GM23338 (cell line): ENCODE data around the gene STRN3. TPM values are rescaled to one million over a fixed set of nuclear protein-coding genes. Genes with fewer than 3 reads are reported as not detected.

Experiments used
- ATAC-seq: fragments of 200-7000 bp; cut with Tn5 transposase; 3 replicates; pipeline ENCODE4 v1.9.1; 2020
- DNase-seq: peaks from one replicate; pipeline ENCODE4 v3.0.0-alpha.2; 2015; ENCODE audit warnings: low spot score
- H2AFZ ChIP-seq: fragments of 200-600 bp; sonication (generic); 2 replicates; pipeline ENCODE4 v1.8.0; 2016; ENCODE audit warnings: antibody characterized with exemption, mild to moderate bottlenecking, moderate library complexity
- H3F3A ChIP-seq: fragments of 200-600 bp; sonication (generic); replicated peaks from 2 replicates; pipeline ENCODE4 v1.8.0; 2017; ENCODE audit warnings: antibody characterized with exemption, mixed run types, low read depth
- H3K27ac ChIP-seq: fragments of 200-600 bp; sonication (generic); 2 replicates; pipeline ENCODE4 v1.6.1; 2016; ENCODE audit warnings: low read depth
- H3K27me3 ChIP-seq: fragments of 200-600 bp; sonication (generic); 2 replicates; pipeline ENCODE4 v1.8.0; 2016; ENCODE audit warnings: mild to moderate bottlenecking, mixed run types, moderate library complexity; ENCODE audit not compliant: insufficient read depth
- H3K36me3 ChIP-seq: fragments of 200-600 bp; sonication (generic); 2 replicates; pipeline ENCODE4 v1.8.0; 2016; ENCODE audit warnings: mild to moderate bottlenecking; ENCODE audit not compliant: insufficient read depth
- H3K4me1 ChIP-seq: fragments of 200-600 bp; sonication (generic); 2 replicates; pipeline ENCODE4 v1.8.0; 2016; ENCODE audit warnings: mild to moderate bottlenecking, moderate library complexity; ENCODE audit not compliant: insufficient read depth
- H3K4me2 ChIP-seq: fragments of 200-600 bp; sonication (generic); 2 replicates; pipeline ENCODE4 v1.7.1; 2017; ENCODE audit warnings: mixed run types
- H3K4me3 ChIP-seq: fragments of 200-600 bp; sonication (generic); 2 replicates; pipeline ENCODE4 v1.6.1; 2016; ENCODE audit warnings: mixed run types
- H3K79me2 ChIP-seq: fragments of 200-600 bp; sonication (generic); replicated peaks from 2 replicates; pipeline ENCODE4 v1.8.0; 2017; ENCODE audit warnings: mild to moderate bottlenecking; ENCODE audit not compliant: insufficient read depth
- H3K9me2 ChIP-seq: fragments of 200-600 bp; sonication (generic); 2 replicates; pipeline ENCODE4 v1.8.0; 2017; ENCODE audit not compliant: insufficient read depth
- H4K20me1 ChIP-seq: fragments of 200-600 bp; sonication (generic); replicated peaks from 2 replicates; pipeline ENCODE4 v1.8.0; 2017; ENCODE audit warnings: mild to moderate bottlenecking; ENCODE audit not compliant: insufficient read depth
- H3K27ac Mint-ChIP-seq: 2 replicates; pipeline ENCODE4 v1.8.0; 2020; ENCODE audit warnings: inconsistent platforms, mild to moderate bottlenecking, moderate library complexity, mixed read lengths
- H3K27me3 Mint-ChIP-seq: 3 replicates; pipeline ENCODE4 v1.8.0; 2022; ENCODE audit warnings: low read depth, mild to moderate bottlenecking, moderate library complexity, mixed read lengths, inconsistent platforms; ENCODE audit not compliant: insufficient read depth, poor library complexity
- H3K36me3 Mint-ChIP-seq: 3 replicates; pipeline ENCODE4 v1.8.0; 2021; ENCODE audit warnings: low read depth, mild to moderate bottlenecking, inconsistent platforms, moderate library complexity, mixed read lengths
- H3K4me1 Mint-ChIP-seq: 3 replicates; pipeline ENCODE4 v1.8.0; 2020; ENCODE audit warnings: mild to moderate bottlenecking, inconsistent platforms, mixed read lengths
- H3K4me3 Mint-ChIP-seq: 3 replicates; pipeline ENCODE4 v1.8.0; 2021; ENCODE audit warnings: moderate library complexity, mild to moderate bottlenecking, inconsistent platforms, mixed read lengths
- H3K9me3 Mint-ChIP-seq: 3 replicates; pipeline ENCODE4 v1.8.0; 2020; ENCODE audit warnings: moderate library complexity, mild to moderate bottlenecking, inconsistent platforms, mixed read lengths
- EZH2phosphoT487 ChIP-seq: fragments of 200-600 bp; sonication (generic); IDR thresholded peaks from one replicate; pipeline ENCODE4 v1.8.1; 2018; ENCODE audit warnings: antibody characterized with exemption; ENCODE audit not compliant: unreplicated experiment
- JUNB ChIP-seq: IDR thresholded peaks from one replicate; pipeline ENCODE4 v1.6.1; 2016; ENCODE audit warnings: antibody characterized with exemption; ENCODE audit not compliant: unreplicated experiment
- STAT1 ChIP-seq: IDR thresholded peaks from one replicate; pipeline ENCODE4 v1.6.1; 2016; ENCODE audit warnings: antibody characterized with exemption; ENCODE audit not compliant: unreplicated experiment
- ZNF114 ChIP-seq: fragments of 250-450 bp; sonication (Bioruptor Pico); IDR thresholded peaks from 2 replicates; pipeline ENCODE4 v1.5.0; 2020; ENCODE audit warnings: mild to moderate bottlenecking, moderate library complexity
- ZNF331 ChIP-seq: fragments of 250-450 bp; sonication (Bioruptor Pico); IDR thresholded peaks from 2 replicates; pipeline ENCODE4 v1.5.0; 2020; ENCODE audit warnings: low read depth, mild to moderate bottlenecking, moderate library complexity
- polyA plus RNA-seq: library from polyadenylated mRNA; unstranded; fragments of >200 nt; fragmentation: Nextera tagmentation; extraction: Ambion mirVana; gene quantifications from 2 replicates; pipeline ENCODE4 v1.2.1, GENCODE V29; 2016
- total RNA-seq: library from RNA; depleted of rRNA; stranded (reverse); fragments of >200 nt; shearing (Covaris generic); gene quantifications from 2 replicates; pipeline ENCODE4 v1.2.3, GENCODE V29; 2014
- TF ChIP-seq, protein P1 (sequence below), 2 experiments: fragments of 200-600 bp in 1 of 2; sonication (generic) in 1 of 2; conservative IDR thresholded peaks; 2 replicates each; pipeline versions ENCODE4 v1.5.1 to v1.6.1; 2016 to 2017; ENCODE audit warnings: antibody characterized with exemption in 2 of 2, low read depth in 2 of 2, mild to moderate bottlenecking in 2 of 2, moderate library complexity in 1 of 2
- TF ChIP-seq, protein P2 (sequence below): IDR thresholded peaks from 2 replicates; pipeline ENCODE4 v1.6.1; 2016; ENCODE audit warnings: antibody characterized with exemption
- TF ChIP-seq, protein P3 (sequence below): IDR thresholded peaks from one replicate; pipeline ENCODE4 v1.6.1; 2018; ENCODE audit warnings: antibody characterized with exemption; ENCODE audit not compliant: unreplicated experiment

Gene STRN3
- total and polyA plus RNA-seq, 2 experiments from 2014 or later, result 35.0 to 40.6 TPM

- Histone ChIP-seq H3K4me1 (no peaks in the 10 kb centered on the region), H2AFZ (no peak overlapping the region), H3K79me2 (no peaks in the 10 kb centered on the region), H3K4me3 (no peak overlapping the region), H3K4me2 (no peak overlapping the region), H3K9me2 (no peaks in the 10 kb centered on the region), H3F3A (no peaks in the 10 kb centered on the region), H3K36me3 (0 out of 2 replicates have a peak, but pooled peaks cover 5% of the 10 kb centered on the region), H4K20me1 (no peaks in the 10 kb centered on the region), H3K27ac (no peak overlapping the region), H3K27me3 (no peaks in the 10 kb centered on the region)
- TF ChIP-seq, protein P1, sequence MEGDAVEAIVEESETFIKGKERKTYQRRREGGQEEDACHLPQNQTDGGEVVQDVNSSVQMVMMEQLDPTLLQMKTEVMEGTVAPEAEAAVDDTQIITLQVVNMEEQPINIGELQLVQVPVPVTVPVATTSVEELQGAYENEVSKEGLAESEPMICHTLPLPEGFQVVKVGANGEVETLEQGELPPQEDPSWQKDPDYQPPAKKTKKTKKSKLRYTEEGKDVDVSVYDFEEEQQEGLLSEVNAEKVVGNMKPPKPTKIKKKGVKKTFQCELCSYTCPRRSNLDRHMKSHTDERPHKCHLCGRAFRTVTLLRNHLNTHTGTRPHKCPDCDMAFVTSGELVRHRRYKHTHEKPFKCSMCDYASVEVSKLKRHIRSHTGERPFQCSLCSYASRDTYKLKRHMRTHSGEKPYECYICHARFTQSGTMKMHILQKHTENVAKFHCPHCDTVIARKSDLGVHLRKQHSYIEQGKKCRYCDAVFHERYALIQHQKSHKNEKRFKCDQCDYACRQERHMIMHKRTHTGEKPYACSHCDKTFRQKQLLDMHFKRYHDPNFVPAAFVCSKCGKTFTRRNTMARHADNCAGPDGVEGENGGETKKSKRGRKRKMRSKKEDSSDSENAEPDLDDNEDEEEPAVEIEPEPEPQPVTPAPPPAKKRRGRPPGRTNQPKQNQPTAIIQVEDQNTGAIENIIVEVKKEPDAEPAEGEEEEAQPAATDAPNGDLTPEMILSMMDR (conservative IDR thresholded peaks at IDR 0.05; ENCODE audit: low read depth in 2 of 2), result no peak
- TF ChIP-seq, protein P2, sequence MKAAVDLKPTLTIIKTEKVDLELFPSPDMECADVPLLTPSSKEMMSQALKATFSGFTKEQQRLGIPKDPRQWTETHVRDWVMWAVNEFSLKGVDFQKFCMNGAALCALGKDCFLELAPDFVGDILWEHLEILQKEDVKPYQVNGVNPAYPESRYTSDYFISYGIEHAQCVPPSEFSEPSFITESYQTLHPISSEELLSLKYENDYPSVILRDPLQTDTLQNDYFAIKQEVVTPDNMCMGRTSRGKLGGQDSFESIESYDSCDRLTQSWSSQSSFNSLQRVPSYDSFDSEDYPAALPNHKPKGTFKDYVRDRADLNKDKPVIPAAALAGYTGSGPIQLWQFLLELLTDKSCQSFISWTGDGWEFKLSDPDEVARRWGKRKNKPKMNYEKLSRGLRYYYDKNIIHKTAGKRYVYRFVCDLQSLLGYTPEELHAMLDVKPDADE, result no peak
- TF ChIP-seq ZNF114 (no peak), ZNF331 (CRISPR knock-in tag) (no peak)
- no peak overlapping the region for H3K4me3 Mint-ChIP-seq
- DNase-seq (no peak), ATAC-seq (no peak)
- peaks cover 1% of the 10 kb centered on the region for H3K27me3 Mint-ChIP-seq
- H3K36me3 Mint-ChIP-seq, result peaks cover 18% of the 10 kb centered on the region; the same call in 2 of the 3 replicates
- no peaks in the 10 kb centered on the region for H3K9me3 Mint-ChIP-seq
- no peak overlapping the region for H3K27ac Mint-ChIP-seq
- H3K4me1 Mint-ChIP-seq, result peaks cover 5% of the 10 kb centered on the region; the same call in 2 of the 3 replicates
Measured at GRCh38 chr14:30940886-30941285, 85.3 kb downstream of the STRN3 start.

DNA sequence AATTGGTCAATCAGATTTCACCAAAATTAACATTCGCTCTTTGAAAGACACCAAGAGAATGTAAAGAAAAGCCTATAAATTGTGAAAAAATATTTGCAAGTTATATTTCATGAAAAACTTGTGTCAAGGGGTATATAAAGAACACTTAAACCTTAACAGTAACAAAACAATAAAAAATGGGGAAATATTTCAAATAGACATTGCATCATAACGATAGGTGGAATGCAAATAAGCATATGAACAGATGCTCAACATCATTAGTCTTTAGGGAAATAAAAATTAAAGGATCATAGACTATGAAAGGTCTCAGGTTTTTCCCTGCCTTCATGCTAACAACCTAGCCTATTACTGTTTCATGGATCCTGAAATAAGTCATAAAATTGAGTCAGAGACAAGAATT, 87.6 kb downstream of the STRN3 start:
- 0 out of 2 replicates have a peak, but pooled peaks cover 5% of the 10 kb centered on the region for H3K36me3 ChIP-seq
- H3K27me3 Mint-ChIP-seq, result peaks cover 3% of the 10 kb centered on the region

More for the DNA sequence above, 87.6 kb downstream of the STRN3 start:
- Histone ChIP-seq H3K4me3 (no peak overlapping the region), H4K20me1 (no peaks in the 10 kb centered on the region), H3K27me3 (no peaks in the 10 kb centered on the region), H3K4me1 (no peaks in the 10 kb centered on the region), H3K4me2 (no peak overlapping the region), H2AFZ (no peak overlapping the region), H3K27ac (no peak overlapping the region), H3K79me2 (no peaks in the 10 kb centered on the region), H3K9me2 (no peaks in the 10 kb centered on the region), H3F3A (no peaks in the 10 kb centered on the region)
- Mint-ChIP-seq H3K9me3 (no peaks in the 10 kb centered on the region), H3K27ac (no peak overlapping the region), H3K36me3 (peaks cover 27% of the 10 kb centered on the region), H3K4me3 (no peak overlapping the region), H3K4me1 (peaks cover 5% of the 10 kb centered on the region; the same call in 2 of the 3 replicates)
- no peak for TF ChIP-seq STAT1
- TF ChIP-seq, protein P3, sequence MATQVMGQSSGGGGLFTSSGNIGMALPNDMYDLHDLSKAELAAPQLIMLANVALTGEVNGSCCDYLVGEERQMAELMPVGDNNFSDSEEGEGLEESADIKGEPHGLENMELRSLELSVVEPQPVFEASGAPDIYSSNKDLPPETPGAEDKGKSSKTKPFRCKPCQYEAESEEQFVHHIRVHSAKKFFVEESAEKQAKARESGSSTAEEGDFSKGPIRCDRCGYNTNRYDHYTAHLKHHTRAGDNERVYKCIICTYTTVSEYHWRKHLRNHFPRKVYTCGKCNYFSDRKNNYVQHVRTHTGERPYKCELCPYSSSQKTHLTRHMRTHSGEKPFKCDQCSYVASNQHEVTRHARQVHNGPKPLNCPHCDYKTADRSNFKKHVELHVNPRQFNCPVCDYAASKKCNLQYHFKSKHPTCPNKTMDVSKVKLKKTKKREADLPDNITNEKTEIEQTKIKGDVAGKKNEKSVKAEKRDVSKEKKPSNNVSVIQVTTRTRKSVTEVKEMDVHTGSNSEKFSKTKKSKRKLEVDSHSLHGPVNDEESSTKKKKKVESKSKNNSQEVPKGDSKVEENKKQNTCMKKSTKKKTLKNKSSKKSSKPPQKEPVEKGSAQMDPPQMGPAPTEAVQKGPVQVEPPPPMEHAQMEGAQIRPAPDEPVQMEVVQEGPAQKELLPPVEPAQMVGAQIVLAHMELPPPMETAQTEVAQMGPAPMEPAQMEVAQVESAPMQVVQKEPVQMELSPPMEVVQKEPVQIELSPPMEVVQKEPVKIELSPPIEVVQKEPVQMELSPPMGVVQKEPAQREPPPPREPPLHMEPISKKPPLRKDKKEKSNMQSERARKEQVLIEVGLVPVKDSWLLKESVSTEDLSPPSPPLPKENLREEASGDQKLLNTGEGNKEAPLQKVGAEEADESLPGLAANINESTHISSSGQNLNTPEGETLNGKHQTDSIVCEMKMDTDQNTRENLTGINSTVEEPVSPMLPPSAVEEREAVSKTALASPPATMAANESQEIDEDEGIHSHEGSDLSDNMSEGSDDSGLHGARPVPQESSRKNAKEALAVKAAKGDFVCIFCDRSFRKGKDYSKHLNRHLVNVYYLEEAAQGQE, result no peak
- no peak for TF ChIP-seq EZH2phosphoT487
- TF ChIP-seq JUNB, result no peak
- DNase-seq (no peak), ATAC-seq (no peak)
